ENCODE results near the gene RYR3. TPM values are rescaled to one million over a fixed set of nuclear protein-coding genes. Genes with fewer than 3 reads are reported as not detected.

The RYR3 gene
- total RNA-seq, 2 experiments from 2014 or later: 0.06 to 0.32 TPM

- ChIA-PET POLR2A (interaction anchor here (0.7 kb wide), 1 partner anchor 38 kb away, joined by 3 read pairs; no protein-coding TSS in a partner anchor), CTCF (ENCODE audit: unreplicated experiment) (no interaction called here)
- H3K9me3 ChIP-seq (ENCODE audit: low read length): no peaks in the 10 kb centered on the region
- TF ChIP-seq CTCF (conservative IDR thresholded peaks at IDR 0.05; ENCODE audit: low read length) (no peak), EZH2phosphoT487 (IDR thresholded peaks at IDR 0.05; ENCODE audit: borderline replicate concordance, low read depth, low read length) (no peak)
- H3K9me2 ChIP-seq (ENCODE audit: insufficient read depth, low read length): no peaks in the 10 kb centered on the region
- no TSS peak for BruUV-seq (replicated peaks)
- H3K27ac ChIP-seq (ENCODE audit: low read depth, low read length, poor library complexity, severe bottlenecking): no peak overlapping the region
- no peaks in the 10 kb centered on the region for H3K36me3 ChIP-seq (ENCODE audit: insufficient read depth, low read length)
- intact Hi-C loops (cut with micrococcal nuclease; ENCODE audit: unreplicated experiment): no loop called here
- no peaks in the 10 kb centered on the region for H3K79me2 ChIP-seq (ENCODE audit: insufficient read depth, low read depth, low read length)
- no peak overlapping the region for H2AFZ ChIP-seq (ENCODE audit: low read length)
- H3K4me1 ChIP-seq (ENCODE audit: insufficient read depth, low read length, poor library complexity, severe bottlenecking): no peaks in the 10 kb centered on the region
- no peak for DNase-seq (ENCODE audit: low spot score)
- no peaks in the 10 kb centered on the region for H4K20me1 ChIP-seq (ENCODE audit: insufficient read depth, low read length)
- no peak overlapping the region for H3K4me2 ChIP-seq (ENCODE audit: low read length)
- no peak overlapping the region for H3K4me3 ChIP-seq (ENCODE audit: low read depth, low read length, poor library complexity, severe bottlenecking)
Observed at GRCh38 chr15:33872416-33873106, 561.8 kb downstream of the RYR3 start.

DNA sequence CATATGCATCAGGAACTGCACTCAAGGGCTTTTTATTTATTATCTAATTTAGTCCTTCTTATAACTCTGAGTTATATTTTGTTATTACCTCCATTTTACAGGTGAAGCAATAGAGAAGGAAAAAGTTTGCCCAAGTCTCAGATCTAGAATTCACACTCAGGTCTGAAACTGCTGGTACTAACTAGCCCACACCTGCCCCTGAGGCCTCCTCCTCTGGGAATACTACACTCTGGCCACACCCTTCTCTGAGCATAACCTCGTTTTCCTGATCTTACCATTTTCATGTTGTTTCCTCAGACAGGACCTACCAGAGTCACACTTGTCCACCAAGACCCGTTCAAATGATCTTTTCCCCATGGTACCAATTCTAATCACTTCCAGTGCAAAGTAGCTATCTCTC is 563.4 kb downstream of the RYR3 start:
- TF ChIP-seq EZH2phosphoT487 (IDR thresholded peaks at IDR 0.05; ENCODE audit: borderline replicate concordance, low read depth, low read length) (no peak), CTCF (conservative IDR thresholded peaks at IDR 0.05; ENCODE audit: low read length) (no peak)
- H3K4me3 ChIP-seq (ENCODE audit: low read depth, low read length, poor library complexity, severe bottlenecking): no peak overlapping the region
- ChIA-PET POLR2A (interaction anchor here (0.6 to 1.5 kb wide), 2 partner anchors 44 to 943 kb away, joined by 3 read pairs; no protein-coding TSS in a partner anchor), CTCF (ENCODE audit: unreplicated experiment) (no interaction called here)
- H3K36me3 ChIP-seq (ENCODE audit: insufficient read depth, low read length): no peaks in the 10 kb centered on the region
- H4K20me1 ChIP-seq (ENCODE audit: insufficient read depth, low read length): no peaks in the 10 kb centered on the region
- no TSS peak for BruUV-seq (replicated peaks)
- H3K27ac ChIP-seq (ENCODE audit: low read depth, low read length, poor library complexity, severe bottlenecking): no peak overlapping the region
- H3K9me3 ChIP-seq (ENCODE audit: low read length): no peaks in the 10 kb centered on the region
- no peak overlapping the region for H3K4me2 ChIP-seq (ENCODE audit: low read length)
- intact Hi-C loops (cut with micrococcal nuclease; ENCODE audit: unreplicated experiment): no loop called here
- H3K79me2 ChIP-seq (ENCODE audit: insufficient read depth, low read depth, low read length): no peaks in the 10 kb centered on the region
- no peaks in the 10 kb centered on the region for H3K4me1 ChIP-seq (ENCODE audit: insufficient read depth, low read length, poor library complexity, severe bottlenecking)
- DNase-seq (ENCODE audit: low spot score): no peak
- H2AFZ ChIP-seq (ENCODE audit: low read length): no peak overlapping the region
- no peaks in the 10 kb centered on the region for H3K9me2 ChIP-seq (ENCODE audit: insufficient read depth, low read length)

DNA sequence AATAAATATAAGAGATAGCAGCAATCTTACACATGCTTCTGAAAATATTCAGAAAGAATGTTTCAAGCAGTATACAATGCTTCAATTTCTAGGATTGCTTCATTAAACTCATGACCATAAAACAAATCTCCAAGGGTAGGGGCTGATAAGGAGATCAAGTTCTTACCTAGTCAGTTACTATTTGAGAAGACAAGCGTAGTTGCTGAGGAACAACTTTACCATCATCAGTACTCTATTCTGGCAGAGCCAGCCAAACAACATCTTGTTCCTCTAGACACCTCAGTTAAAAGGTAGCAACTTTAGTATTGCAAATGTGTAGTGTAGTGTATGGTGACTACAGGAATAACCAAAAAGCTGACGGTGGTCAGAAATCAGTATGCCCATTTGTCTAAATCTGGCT is 572.2 kb downstream of the RYR3 start:
- POLR2A ChIA-PET: no interaction called here
- Histone ChIP-seq H3K4me3 (ENCODE audit: low read depth, low read length, poor library complexity, severe bottlenecking) (no peak overlapping the region), H3K36me3 (ENCODE audit: insufficient read depth, low read length) (no peaks in the 10 kb centered on the region), H3K9me3 (ENCODE audit: low read length) (no peaks in the 10 kb centered on the region), H4K20me1 (ENCODE audit: insufficient read depth, low read length) (no peaks in the 10 kb centered on the region), H3K27ac (ENCODE audit: low read depth, low read length, poor library complexity, severe bottlenecking) (no peak overlapping the region), H3K4me1 (ENCODE audit: insufficient read depth, low read length, poor library complexity, severe bottlenecking) (no peaks in the 10 kb centered on the region), H3K4me2 (ENCODE audit: low read length) (no peak overlapping the region), H3K79me2 (ENCODE audit: insufficient read depth, low read depth, low read length) (no peaks in the 10 kb centered on the region), H2AFZ (ENCODE audit: low read length) (no peak overlapping the region), H3K9me2 (ENCODE audit: insufficient read depth, low read length) (no peaks in the 10 kb centered on the region)
- no peak for DNase-seq (ENCODE audit: low spot score)
- BruUV-seq (replicated peaks): no TSS peak
- TF ChIP-seq EZH2phosphoT487 (IDR thresholded peaks at IDR 0.05; ENCODE audit: borderline replicate concordance, low read depth, low read length) (no peak), CTCF (conservative IDR thresholded peaks at IDR 0.05; ENCODE audit: low read length) (no peak)
- intact Hi-C loops (cut with micrococcal nuclease; ENCODE audit: unreplicated experiment): no loop called here
- CTCF ChIA-PET (ENCODE audit: unreplicated experiment): no interaction called here

All from OCI-LY7 (cell line).